Prostate gland (tissue), 2 donors: Measurements from ENCODE around the gene LAMB1.

Source experiments
- CTCF ChIP-seq, 4 experiments: fragments of 200-600 bp in 2 of 4; fragments of 450-650 bp in 2 of 4; sonication (generic) in 2 of 4; IDR thresholded peaks; 1 replicate in 3 of 4; 2 replicates in 1 of 4; pipeline ENCODE4 v1.5.1; 2016 to 2019; ENCODE audit warnings: antibody characterized with exemption in 4 of 4, mild to moderate bottlenecking in 2 of 4, moderate library complexity in 2 of 4
- POLR2A ChIP-seq: fragments of 450-650 bp; IDR thresholded peaks from one replicate; pipeline ENCODE4 v1.6.1; 2016; ENCODE audit warnings: antibody characterized with exemption, mild to moderate bottlenecking

GRCh38 chr7:107951172-107951787, 51.7 kb downstream of the LAMB1 start:
- TF ChIP-seq CTCF (IDR thresholded peaks at IDR 0.05) (no peak), POLR2A (no peak)
